Measurements from ENCODE around the gene OR10G7.

DNA sequence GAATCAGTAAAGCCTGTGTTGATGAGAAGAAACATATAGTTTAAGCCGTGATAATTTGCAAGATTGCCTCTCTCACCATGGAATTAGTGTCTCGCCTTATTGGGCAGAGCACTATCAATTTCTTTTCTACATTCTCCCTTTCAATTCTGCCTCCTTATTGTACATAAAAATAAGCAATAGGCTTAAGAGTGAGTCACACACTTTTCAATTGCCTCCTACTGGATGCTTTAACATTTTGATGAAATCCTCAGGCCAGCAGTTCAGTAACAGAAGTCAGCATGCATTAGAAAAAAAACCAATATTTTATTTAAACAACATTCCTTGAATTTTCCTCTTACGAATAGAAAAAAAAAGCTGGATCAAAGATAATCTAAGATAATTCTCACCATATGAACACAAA, 40.4 kb upstream of the OR10G7 start:
- TF ChIP-seq, protein P1, sequence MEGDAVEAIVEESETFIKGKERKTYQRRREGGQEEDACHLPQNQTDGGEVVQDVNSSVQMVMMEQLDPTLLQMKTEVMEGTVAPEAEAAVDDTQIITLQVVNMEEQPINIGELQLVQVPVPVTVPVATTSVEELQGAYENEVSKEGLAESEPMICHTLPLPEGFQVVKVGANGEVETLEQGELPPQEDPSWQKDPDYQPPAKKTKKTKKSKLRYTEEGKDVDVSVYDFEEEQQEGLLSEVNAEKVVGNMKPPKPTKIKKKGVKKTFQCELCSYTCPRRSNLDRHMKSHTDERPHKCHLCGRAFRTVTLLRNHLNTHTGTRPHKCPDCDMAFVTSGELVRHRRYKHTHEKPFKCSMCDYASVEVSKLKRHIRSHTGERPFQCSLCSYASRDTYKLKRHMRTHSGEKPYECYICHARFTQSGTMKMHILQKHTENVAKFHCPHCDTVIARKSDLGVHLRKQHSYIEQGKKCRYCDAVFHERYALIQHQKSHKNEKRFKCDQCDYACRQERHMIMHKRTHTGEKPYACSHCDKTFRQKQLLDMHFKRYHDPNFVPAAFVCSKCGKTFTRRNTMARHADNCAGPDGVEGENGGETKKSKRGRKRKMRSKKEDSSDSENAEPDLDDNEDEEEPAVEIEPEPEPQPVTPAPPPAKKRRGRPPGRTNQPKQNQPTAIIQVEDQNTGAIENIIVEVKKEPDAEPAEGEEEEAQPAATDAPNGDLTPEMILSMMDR (IDR thresholded peaks at IDR 0.05), result no peak
- TF ChIP-seq POLR2A (IDR thresholded peaks at IDR 0.05), result no peak
